WTC11 (cell line): ENCODE data around the gene MYL7. TPM values are rescaled to one million over a fixed set of nuclear protein-coding genes. Genes with fewer than 3 reads are reported as not detected.

ENCODE experiments used
- ATAC-seq: fragments of 200-7000 bp; cut with Tn5 transposase; 2 replicates; pipeline ENCODE4 v1.10.0; 2021; ENCODE audit warnings: mild to moderate bottlenecking, moderate library complexity
- CTCF ChIA-PET: fragments of 300-600 bp; sonication (Branson Sonifier 250); formaldehyde crosslinking; loops from one replicate; lab custom pipeline; 2021; ENCODE audit warnings: antibody characterized with exemption; lab: Charles Lee
- POLR2A ChIA-PET: fragments of 350-600 bp; sonication (Branson Sonifier 250); formaldehyde crosslinking; loops from one replicate; lab custom pipeline; 2021; ENCODE audit warnings: antibody characterized with exemption; lab: Charles Lee
- DNase-seq: peaks from one replicate; pipeline ENCODE4 v3.0.0; 2021; ENCODE audit warnings: low spot score
- H3K27ac Mint-ChIP-seq: 2 replicates; pipeline ENCODE4 v1.8.0; 2021; ENCODE audit warnings: mixed read lengths
- H3K27me3 Mint-ChIP-seq: 2 replicates; pipeline ENCODE4 v1.8.0; 2021; ENCODE audit warnings: low read depth, mild to moderate bottlenecking, moderate library complexity, mixed read lengths
- H3K36me3 Mint-ChIP-seq: 2 replicates; pipeline ENCODE4 v1.8.0; 2021; ENCODE audit warnings: mixed read lengths
- H3K4me1 Mint-ChIP-seq: 2 replicates; pipeline ENCODE4 v1.8.0; 2022; ENCODE audit warnings: mixed read lengths
- H3K4me3 Mint-ChIP-seq: 2 replicates; pipeline ENCODE4 v1.8.0; 2021; ENCODE audit warnings: mild to moderate bottlenecking, moderate library complexity, mixed read lengths
- H3K9me3 Mint-ChIP-seq: 2 replicates; pipeline ENCODE4 v1.8.0; 2021; ENCODE audit warnings: mixed read lengths
- CREB1 ChIP-seq: sonication (generic); formaldehyde crosslinking; IDR thresholded peaks from 2 replicates; pipeline ENCODE4 v1.8.0; 2023; ENCODE audit warnings: mild to moderate bottlenecking, missing genetic modification reagents
- ESRRA ChIP-seq: sonication (generic); formaldehyde crosslinking; IDR thresholded peaks from 2 replicates; pipeline ENCODE4 v1.8.1; 2022; ENCODE audit warnings: mild to moderate bottlenecking, missing genetic modification reagents, borderline replicate concordance
- GRHL2 ChIP-seq: fragments of 250-450 bp; sonication (Bioruptor Pico); IDR thresholded peaks from 2 replicates; pipeline ENCODE4 v1.8.0; 2022; ENCODE audit warnings: mild to moderate bottlenecking, moderate library complexity; ENCODE audit not compliant: insufficient replicate concordance, severe bottlenecking
- RORB ChIP-seq: fragments of 250-450 bp; sonication (Bioruptor Pico); IDR thresholded peaks from 2 replicates; pipeline ENCODE4 v1.9.0; 2021; ENCODE audit warnings: mild to moderate bottlenecking
- SOX15 ChIP-seq: fragments of 250-450 bp; sonication (Bioruptor Pico); IDR thresholded peaks from 2 replicates; pipeline ENCODE4 v1.9.0; 2021; ENCODE audit warnings: mild to moderate bottlenecking
- SP1 ChIP-seq: sonication (generic); formaldehyde crosslinking; conservative IDR thresholded peaks from 2 replicates; pipeline ENCODE4 v1.8.1; 2022; ENCODE audit warnings: missing genetic modification reagents
- ZNF121 ChIP-seq: sonication (generic); formaldehyde crosslinking; IDR thresholded peaks from 2 replicates; pipeline ENCODE4 v1.8.0; 2023; ENCODE audit warnings: missing genetic modification reagents
- ZNF396 ChIP-seq: fragments of 250-450 bp; sonication (Bioruptor Pico); IDR thresholded peaks from 2 replicates; pipeline ENCODE4 v1.8.0; 2021; ENCODE audit warnings: mild to moderate bottlenecking, moderate library complexity, borderline replicate concordance
- ZNF423 ChIP-seq: fragments of 250-450 bp; sonication (Bioruptor Pico); IDR thresholded peaks from 2 replicates; pipeline ENCODE4 v2.1.2; 2022; ENCODE audit warnings: mild to moderate bottlenecking, moderate library complexity
- ZNF671 ChIP-seq: fragments of 250-450 bp; sonication (Bioruptor Pico); IDR thresholded peaks from 2 replicates; pipeline ENCODE4 v1.8.0; 2021; ENCODE audit warnings: mild to moderate bottlenecking
- total RNA-seq: library from RNA; stranded (reverse); gene quantifications from 3 replicates; pipeline ENCODE4 v1.2.3, GENCODE V29; 2021
- TF ChIP-seq, protein P1 (sequence below): sonication (generic); formaldehyde crosslinking; IDR thresholded peaks from 2 replicates; pipeline ENCODE4 v1.8.1; 2023; ENCODE audit warnings: mild to moderate bottlenecking, missing genetic modification reagents, moderate library complexity
- TF ChIP-seq, protein P2 (sequence below): sonication (generic); formaldehyde crosslinking; IDR thresholded peaks from 2 replicates; pipeline ENCODE4 v1.8.0; 2022; ENCODE audit warnings: mild to moderate bottlenecking, missing genetic modification reagents
- TF ChIP-seq, protein P3 (sequence below): sonication (generic); formaldehyde crosslinking; IDR thresholded peaks from 2 replicates; pipeline ENCODE4 v1.8.1; 2023; ENCODE audit warnings: mild to moderate bottlenecking, missing genetic modification reagents
- TF ChIP-seq, protein P4 (sequence below): sonication (generic); formaldehyde crosslinking; IDR thresholded peaks from 2 replicates; pipeline ENCODE4 v1.8.1; 2023; ENCODE audit warnings: mild to moderate bottlenecking, missing genetic modification reagents, moderate library complexity
- TF ChIP-seq, protein P5 (sequence below): sonication (generic); formaldehyde crosslinking; IDR thresholded peaks from 2 replicates; pipeline ENCODE4 v1.8.1; 2022; ENCODE audit warnings: mild to moderate bottlenecking, missing genetic modification reagents, moderate library complexity, borderline replicate concordance
- TF ChIP-seq, protein P6 (sequence below): fragments of 200-600 bp; IDR thresholded peaks from 2 replicates; pipeline ENCODE4 v1.8.0; 2022; ENCODE audit warnings: antibody characterized with exemption

The MYL7 gene
- total RNA-seq, 1 experiment from 2014 or later = 0.90 TPM

DNA sequence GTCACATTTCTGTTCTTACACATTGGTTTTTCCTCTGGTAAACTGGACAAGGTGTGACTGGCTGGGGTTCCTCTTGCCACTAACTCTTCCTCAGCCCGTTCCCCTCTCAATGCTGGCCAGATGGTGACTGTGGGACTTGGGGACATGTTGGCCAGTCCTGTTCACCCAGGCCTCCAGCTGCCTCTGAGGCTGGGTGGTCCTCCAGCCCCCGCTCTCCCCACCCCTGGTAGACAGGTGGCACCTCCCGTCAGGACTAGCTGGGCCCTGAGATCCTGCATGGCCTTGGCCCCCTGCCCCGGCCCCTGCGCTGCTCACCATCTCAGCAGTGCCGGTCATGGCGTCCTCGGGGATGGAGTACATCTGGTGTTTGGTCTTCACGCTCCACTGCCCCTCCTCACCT, 10.8 kb upstream of the MYL7 start:
- Mint-ChIP-seq H3K27ac (no peak overlapping the region), H3K27me3 (peaks cover 4% of the 10 kb centered on the region), H3K4me1 (peaks cover 7% of the 10 kb centered on the region), H3K9me3 (no peaks in the 10 kb centered on the region), H3K4me3 (no peak overlapping the region), H3K36me3 (no peaks in the 10 kb centered on the region)
- TF ChIP-seq GRHL2 (CRISPR knock-in tag) = no peak
- no peak for TF ChIP-seq RORB (CRISPR knock-in tag)
- DNase-seq (peak; percentile 8), ATAC-seq (no peak)
- ChIA-PET POLR2A (no interaction called here), CTCF (no interaction called here)

DNA sequence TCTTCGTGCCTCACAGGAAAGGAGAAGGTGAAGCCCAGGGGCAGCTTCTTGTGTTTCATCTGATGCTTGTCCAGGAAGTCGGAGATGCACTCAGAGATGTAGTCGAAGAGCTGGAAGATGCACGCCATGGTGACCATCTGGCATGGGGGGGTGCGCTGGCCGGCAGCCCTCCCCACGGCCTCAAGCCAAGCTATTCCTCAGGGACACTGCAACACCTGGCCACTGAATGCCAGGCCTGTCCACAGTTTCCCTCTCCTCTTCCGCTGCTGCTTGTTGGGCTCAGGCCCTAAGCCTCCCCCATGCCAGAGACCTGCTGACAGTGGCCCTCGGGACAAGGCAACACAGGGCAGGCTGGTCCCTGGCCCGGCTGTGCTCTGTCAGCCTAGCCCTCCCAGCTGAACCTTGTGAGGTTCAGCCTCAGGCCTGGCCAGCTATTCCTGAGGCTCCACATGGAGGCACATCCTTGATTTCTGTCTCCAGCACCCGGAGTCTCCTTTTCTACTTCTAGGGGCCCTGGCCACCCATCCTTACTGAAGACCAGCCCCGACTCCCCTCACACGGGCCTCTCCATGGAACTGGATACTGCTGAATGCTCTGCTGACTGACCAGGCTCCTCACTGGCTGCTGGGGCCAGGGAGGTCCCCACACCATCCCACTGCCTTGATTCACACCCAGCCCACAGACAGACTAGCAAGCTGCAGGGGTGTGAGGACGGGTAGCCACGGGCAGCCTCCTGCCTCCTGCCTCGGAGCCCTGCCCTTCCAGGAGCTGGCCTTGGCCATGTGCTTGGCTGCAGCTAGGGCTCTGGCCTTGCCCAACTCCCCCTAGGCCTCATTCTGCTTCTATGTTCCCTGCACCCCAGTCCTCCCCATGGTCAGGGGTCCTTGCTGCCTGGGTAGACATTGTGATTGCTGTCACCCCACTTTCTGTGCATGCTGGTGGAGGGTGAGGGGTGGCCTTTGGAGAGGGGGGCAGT, 10.1 kb upstream of the MYL7 start:
- no peaks in the 10 kb centered on the region for H3K36me3 Mint-ChIP-seq
- ATAC-seq (no peak), DNase-seq (peak; percentile 3)
- H3K4me3 Mint-ChIP-seq = no peak overlapping the region
- ChIA-PET CTCF (interaction anchor here (1.4 kb wide), 1 partner anchor 79 kb away, joined by 4 read pairs; no protein-coding TSS in a partner anchor), POLR2A (no interaction called here)
- no peak overlapping the region for H3K27ac Mint-ChIP-seq
- no peaks in the 10 kb centered on the region for H3K9me3 Mint-ChIP-seq
- H3K4me1 Mint-ChIP-seq = peaks cover 14% of the 10 kb centered on the region
- H3K27me3 Mint-ChIP-seq = peaks cover 11% of the 10 kb centered on the region
- TF ChIP-seq ZNF671 (CRISPR knock-in tag) (no peak), ZNF396 (CRISPR knock-in tag) (no peak), ZNF423 (no peak), ZNF121 (CRISPR knock-in tag) (no peak), ESRRA (CRISPR knock-in tag) (no peak), RORB (CRISPR knock-in tag) (no peak), SOX15 (no peak), SP1 (CRISPR knock-in tag) (no peak), CREB1 (CRISPR knock-in tag) (no peak)
- TF ChIP-seq, protein P1, sequence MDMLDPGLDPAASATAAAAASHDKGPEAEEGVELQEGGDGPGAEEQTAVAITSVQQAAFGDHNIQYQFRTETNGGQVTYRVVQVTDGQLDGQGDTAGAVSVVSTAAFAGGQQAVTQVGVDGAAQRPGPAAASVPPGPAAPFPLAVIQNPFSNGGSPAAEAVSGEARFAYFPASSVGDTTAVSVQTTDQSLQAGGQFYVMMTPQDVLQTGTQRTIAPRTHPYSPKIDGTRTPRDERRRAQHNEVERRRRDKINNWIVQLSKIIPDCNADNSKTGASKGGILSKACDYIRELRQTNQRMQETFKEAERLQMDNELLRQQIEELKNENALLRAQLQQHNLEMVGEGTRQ (CRISPR knock-in tag) = no peak
- TF ChIP-seq, protein P2, sequence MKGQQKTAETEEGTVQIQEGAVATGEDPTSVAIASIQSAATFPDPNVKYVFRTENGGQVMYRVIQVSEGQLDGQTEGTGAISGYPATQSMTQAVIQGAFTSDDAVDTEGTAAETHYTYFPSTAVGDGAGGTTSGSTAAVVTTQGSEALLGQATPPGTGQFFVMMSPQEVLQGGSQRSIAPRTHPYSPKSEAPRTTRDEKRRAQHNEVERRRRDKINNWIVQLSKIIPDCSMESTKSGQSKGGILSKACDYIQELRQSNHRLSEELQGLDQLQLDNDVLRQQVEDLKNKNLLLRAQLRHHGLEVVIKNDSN = no peak
- TF ChIP-seq, protein P3, sequence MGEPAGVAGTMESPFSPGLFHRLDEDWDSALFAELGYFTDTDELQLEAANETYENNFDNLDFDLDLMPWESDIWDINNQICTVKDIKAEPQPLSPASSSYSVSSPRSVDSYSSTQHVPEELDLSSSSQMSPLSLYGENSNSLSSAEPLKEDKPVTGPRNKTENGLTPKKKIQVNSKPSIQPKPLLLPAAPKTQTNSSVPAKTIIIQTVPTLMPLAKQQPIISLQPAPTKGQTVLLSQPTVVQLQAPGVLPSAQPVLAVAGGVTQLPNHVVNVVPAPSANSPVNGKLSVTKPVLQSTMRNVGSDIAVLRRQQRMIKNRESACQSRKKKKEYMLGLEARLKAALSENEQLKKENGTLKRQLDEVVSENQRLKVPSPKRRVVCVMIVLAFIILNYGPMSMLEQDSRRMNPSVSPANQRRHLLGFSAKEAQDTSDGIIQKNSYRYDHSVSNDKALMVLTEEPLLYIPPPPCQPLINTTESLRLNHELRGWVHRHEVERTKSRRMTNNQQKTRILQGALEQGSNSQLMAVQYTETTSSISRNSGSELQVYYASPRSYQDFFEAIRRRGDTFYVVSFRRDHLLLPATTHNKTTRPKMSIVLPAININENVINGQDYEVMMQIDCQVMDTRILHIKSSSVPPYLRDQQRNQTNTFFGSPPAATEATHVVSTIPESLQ = no peak
- TF ChIP-seq, protein P4, sequence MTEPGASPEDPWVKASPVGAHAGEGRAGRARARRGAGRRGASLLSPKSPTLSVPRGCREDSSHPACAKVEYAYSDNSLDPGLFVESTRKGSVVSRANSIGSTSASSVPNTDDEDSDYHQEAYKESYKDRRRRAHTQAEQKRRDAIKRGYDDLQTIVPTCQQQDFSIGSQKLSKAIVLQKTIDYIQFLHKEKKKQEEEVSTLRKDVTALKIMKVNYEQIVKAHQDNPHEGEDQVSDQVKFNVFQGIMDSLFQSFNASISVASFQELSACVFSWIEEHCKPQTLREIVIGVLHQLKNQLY (CRISPR knock-in tag) = no peak
- TF ChIP-seq, protein P5, sequence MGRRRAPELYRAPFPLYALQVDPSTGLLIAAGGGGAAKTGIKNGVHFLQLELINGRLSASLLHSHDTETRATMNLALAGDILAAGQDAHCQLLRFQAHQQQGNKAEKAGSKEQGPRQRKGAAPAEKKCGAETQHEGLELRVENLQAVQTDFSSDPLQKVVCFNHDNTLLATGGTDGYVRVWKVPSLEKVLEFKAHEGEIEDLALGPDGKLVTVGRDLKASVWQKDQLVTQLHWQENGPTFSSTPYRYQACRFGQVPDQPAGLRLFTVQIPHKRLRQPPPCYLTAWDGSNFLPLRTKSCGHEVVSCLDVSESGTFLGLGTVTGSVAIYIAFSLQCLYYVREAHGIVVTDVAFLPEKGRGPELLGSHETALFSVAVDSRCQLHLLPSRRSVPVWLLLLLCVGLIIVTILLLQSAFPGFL (CRISPR knock-in tag) = no peak
- TF ChIP-seq, protein P6, sequence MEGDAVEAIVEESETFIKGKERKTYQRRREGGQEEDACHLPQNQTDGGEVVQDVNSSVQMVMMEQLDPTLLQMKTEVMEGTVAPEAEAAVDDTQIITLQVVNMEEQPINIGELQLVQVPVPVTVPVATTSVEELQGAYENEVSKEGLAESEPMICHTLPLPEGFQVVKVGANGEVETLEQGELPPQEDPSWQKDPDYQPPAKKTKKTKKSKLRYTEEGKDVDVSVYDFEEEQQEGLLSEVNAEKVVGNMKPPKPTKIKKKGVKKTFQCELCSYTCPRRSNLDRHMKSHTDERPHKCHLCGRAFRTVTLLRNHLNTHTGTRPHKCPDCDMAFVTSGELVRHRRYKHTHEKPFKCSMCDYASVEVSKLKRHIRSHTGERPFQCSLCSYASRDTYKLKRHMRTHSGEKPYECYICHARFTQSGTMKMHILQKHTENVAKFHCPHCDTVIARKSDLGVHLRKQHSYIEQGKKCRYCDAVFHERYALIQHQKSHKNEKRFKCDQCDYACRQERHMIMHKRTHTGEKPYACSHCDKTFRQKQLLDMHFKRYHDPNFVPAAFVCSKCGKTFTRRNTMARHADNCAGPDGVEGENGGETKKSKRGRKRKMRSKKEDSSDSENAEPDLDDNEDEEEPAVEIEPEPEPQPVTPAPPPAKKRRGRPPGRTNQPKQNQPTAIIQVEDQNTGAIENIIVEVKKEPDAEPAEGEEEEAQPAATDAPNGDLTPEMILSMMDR = no peak
